Panc1 (cell line): ENCODE results near the gene NOL4L. TPM values are rescaled to one million over a fixed set of nuclear protein-coding genes. Genes with fewer than 3 reads are reported as not detected.

ENCODE experiments used
- ATAC-seq: fragments of 200-7000 bp; cut with Tn5 transposase; 2 replicates; pipeline ENCODE4 v1.9.1; 2020; ENCODE audit warnings: mild to moderate bottlenecking, moderate library complexity
- BruUV-seq: library from RNA; stranded (reverse); fragments of 400-500 nt; replicated peaks from 2 replicates; lab custom pipeline; 2021; lab: Mats Ljungman, UMichigan
- CTCF ChIA-PET: fragments of 300-600 bp; sonication (Branson Sonifier 250); formaldehyde crosslinking; loops from one replicate; lab custom pipeline; 2022; ENCODE audit warnings: antibody characterized with exemption; lab: Charles Lee
- POLR2A ChIA-PET: fragments of 300-600 bp; sonication (Branson Sonifier 250); formaldehyde crosslinking; loops from one replicate; lab custom pipeline; 2022; ENCODE audit warnings: antibody characterized with exemption; lab: Charles Lee
- DNase-seq: peaks from one replicate; pipeline ENCODE4 v3.0.0-alpha.2; 2010; ENCODE audit warnings: low read depth, low spot score
- H3K27ac ChIP-seq: 2 replicates; pipeline ENCODE4 v1.5.1; 2011; ENCODE audit warnings: mild to moderate bottlenecking, low read length, inconsistent platforms
- H3K27me3 ChIP-seq: fragments of 200-500 bp; sonication (Bioruptor generic); 2 replicates; pipeline ENCODE4 v1.6.0; 2014; ENCODE audit warnings: low read length, inconsistent platforms; ENCODE audit not compliant: control insufficient read depth, insufficient read depth
- H3K36me3 ChIP-seq: fragments of 200-500 bp; sonication (Bioruptor generic); 2 replicates; pipeline ENCODE4 v1.5.1; 2014; ENCODE audit warnings: inconsistent platforms, mild to moderate bottlenecking, low read length, moderate library complexity; ENCODE audit not compliant: control insufficient read depth, insufficient read depth
- H3K4me1 ChIP-seq: 2 replicates; pipeline ENCODE4 v1.5.1; 2011; ENCODE audit warnings: inconsistent platforms, mild to moderate bottlenecking, low read length, moderate library complexity; ENCODE audit not compliant: control insufficient read depth, insufficient read depth
- H3K4me3 ChIP-seq, 2 experiments: 2 replicates each; pipeline ENCODE4 v1.5.1; 2011 to 2012; ENCODE audit warnings: low read depth in 2 of 2, low read length in 2 of 2, mild to moderate bottlenecking in 2 of 2, inconsistent platforms in 1 of 2, moderate library complexity in 1 of 2
- H3K9me3 ChIP-seq: fragments of 200-500 bp; sonication (Bioruptor generic); 2 replicates; pipeline ENCODE4 v1.5.1; 2014; ENCODE audit warnings: low read depth, mild to moderate bottlenecking, inconsistent platforms, low read length, moderate library complexity; ENCODE audit not compliant: control insufficient read depth, insufficient read depth
- POLR2AphosphoS5 ChIP-seq: IDR thresholded peaks from 2 replicates; pipeline ENCODE4 v1.6.1; 2012; ENCODE audit warnings: mild to moderate bottlenecking, low read depth, low read length, moderate library complexity
- SIN3A ChIP-seq: IDR thresholded peaks from 2 replicates; pipeline ENCODE4 v1.6.1; 2012; ENCODE audit warnings: low read depth, mild to moderate bottlenecking, low read length, moderate library complexity, borderline replicate concordance; ENCODE audit not compliant: insufficient read depth
- TCF7L2 ChIP-seq: IDR thresholded peaks from 2 replicates; pipeline ENCODE4 v1.6.1; 2011; ENCODE audit warnings: mild to moderate bottlenecking, low read depth, low read length, inconsistent platforms
- in situ Hi-C: cut with HindIII; loops from 2 replicates; pipeline ENCODE4 v1.10.0; 2016; ENCODE audit warnings: low sequenced_read_pairs, low pct_unique_long_range_greater_than_20kb
- intact Hi-C: fragments of 100-400 bp; cut with micrococcal nuclease; formaldehyde crosslinking; loops from one replicate; pipeline ENCODE4 v1.10.0; 2022; ENCODE audit not compliant: unreplicated experiment
- total RNA-seq: library from RNA; stranded (reverse); gene quantifications from one replicate; pipeline ENCODE4 v1.2.1, GENCODE V29; 2021; ENCODE audit not compliant: unreplicated experiment
- TF ChIP-seq, protein P1 (sequence below), 2 experiments: IDR thresholded peaks; 2 replicates each; pipeline ENCODE4 v1.6.1; 2011 to 2012; ENCODE audit warnings: low read depth in 2 of 2, control low read depth in 1 of 2, low read length in 1 of 2, mild to moderate bottlenecking in 1 of 2, moderate library complexity in 1 of 2; ENCODE audit not compliant: insufficient read depth in 1 of 2
- TF ChIP-seq, protein P2 (sequence below): fragments of 450-650 bp; IDR thresholded peaks from 2 replicates; pipeline ENCODE4 v1.5.1; 2017; ENCODE audit warnings: mild to moderate bottlenecking

Gene NOL4L
- total RNA-seq, 1 experiment from 2014 or later: 21.6 TPM

- H3K27ac ChIP-seq: no peak overlapping the region; the same call in 1 of the 2 replicates
- CTCF ChIA-PET: no interaction called here
- no peak for TF ChIP-seq POLR2AphosphoS5
- TF ChIP-seq, protein P1, sequence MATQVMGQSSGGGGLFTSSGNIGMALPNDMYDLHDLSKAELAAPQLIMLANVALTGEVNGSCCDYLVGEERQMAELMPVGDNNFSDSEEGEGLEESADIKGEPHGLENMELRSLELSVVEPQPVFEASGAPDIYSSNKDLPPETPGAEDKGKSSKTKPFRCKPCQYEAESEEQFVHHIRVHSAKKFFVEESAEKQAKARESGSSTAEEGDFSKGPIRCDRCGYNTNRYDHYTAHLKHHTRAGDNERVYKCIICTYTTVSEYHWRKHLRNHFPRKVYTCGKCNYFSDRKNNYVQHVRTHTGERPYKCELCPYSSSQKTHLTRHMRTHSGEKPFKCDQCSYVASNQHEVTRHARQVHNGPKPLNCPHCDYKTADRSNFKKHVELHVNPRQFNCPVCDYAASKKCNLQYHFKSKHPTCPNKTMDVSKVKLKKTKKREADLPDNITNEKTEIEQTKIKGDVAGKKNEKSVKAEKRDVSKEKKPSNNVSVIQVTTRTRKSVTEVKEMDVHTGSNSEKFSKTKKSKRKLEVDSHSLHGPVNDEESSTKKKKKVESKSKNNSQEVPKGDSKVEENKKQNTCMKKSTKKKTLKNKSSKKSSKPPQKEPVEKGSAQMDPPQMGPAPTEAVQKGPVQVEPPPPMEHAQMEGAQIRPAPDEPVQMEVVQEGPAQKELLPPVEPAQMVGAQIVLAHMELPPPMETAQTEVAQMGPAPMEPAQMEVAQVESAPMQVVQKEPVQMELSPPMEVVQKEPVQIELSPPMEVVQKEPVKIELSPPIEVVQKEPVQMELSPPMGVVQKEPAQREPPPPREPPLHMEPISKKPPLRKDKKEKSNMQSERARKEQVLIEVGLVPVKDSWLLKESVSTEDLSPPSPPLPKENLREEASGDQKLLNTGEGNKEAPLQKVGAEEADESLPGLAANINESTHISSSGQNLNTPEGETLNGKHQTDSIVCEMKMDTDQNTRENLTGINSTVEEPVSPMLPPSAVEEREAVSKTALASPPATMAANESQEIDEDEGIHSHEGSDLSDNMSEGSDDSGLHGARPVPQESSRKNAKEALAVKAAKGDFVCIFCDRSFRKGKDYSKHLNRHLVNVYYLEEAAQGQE (IDR thresholded peaks at IDR 0.05; ENCODE audit: insufficient read depth in 1 of 2, low read depth in 2 of 2, low read length in 1 of 2): no peak
- no peak for TF ChIP-seq SIN3A
- TF ChIP-seq TCF7L2: no peak
- TF ChIP-seq, protein P2, sequence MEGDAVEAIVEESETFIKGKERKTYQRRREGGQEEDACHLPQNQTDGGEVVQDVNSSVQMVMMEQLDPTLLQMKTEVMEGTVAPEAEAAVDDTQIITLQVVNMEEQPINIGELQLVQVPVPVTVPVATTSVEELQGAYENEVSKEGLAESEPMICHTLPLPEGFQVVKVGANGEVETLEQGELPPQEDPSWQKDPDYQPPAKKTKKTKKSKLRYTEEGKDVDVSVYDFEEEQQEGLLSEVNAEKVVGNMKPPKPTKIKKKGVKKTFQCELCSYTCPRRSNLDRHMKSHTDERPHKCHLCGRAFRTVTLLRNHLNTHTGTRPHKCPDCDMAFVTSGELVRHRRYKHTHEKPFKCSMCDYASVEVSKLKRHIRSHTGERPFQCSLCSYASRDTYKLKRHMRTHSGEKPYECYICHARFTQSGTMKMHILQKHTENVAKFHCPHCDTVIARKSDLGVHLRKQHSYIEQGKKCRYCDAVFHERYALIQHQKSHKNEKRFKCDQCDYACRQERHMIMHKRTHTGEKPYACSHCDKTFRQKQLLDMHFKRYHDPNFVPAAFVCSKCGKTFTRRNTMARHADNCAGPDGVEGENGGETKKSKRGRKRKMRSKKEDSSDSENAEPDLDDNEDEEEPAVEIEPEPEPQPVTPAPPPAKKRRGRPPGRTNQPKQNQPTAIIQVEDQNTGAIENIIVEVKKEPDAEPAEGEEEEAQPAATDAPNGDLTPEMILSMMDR: no peak
- no peaks in the 10 kb centered on the region for H3K9me3 ChIP-seq
- DNase-seq (no peak), ATAC-seq (no peak)
- no peaks in the 10 kb centered on the region for H3K27me3 ChIP-seq
- POLR2A ChIA-PET: no interaction called here
- H3K36me3 ChIP-seq: no peaks in the 10 kb centered on the region
- BruUV-seq: no TSS peak
- peaks cover 19% of the 10 kb centered on the region for H3K4me1 ChIP-seq
- in situ Hi-C loops (no loop called here), intact Hi-C loops (no loop called here)
- H3K4me3 ChIP-seq: no peak overlapping the region
These were observed 9.9 kb downstream of the NOL4L start for GRCh38 chr20:32575227-32575581.

DNA sequence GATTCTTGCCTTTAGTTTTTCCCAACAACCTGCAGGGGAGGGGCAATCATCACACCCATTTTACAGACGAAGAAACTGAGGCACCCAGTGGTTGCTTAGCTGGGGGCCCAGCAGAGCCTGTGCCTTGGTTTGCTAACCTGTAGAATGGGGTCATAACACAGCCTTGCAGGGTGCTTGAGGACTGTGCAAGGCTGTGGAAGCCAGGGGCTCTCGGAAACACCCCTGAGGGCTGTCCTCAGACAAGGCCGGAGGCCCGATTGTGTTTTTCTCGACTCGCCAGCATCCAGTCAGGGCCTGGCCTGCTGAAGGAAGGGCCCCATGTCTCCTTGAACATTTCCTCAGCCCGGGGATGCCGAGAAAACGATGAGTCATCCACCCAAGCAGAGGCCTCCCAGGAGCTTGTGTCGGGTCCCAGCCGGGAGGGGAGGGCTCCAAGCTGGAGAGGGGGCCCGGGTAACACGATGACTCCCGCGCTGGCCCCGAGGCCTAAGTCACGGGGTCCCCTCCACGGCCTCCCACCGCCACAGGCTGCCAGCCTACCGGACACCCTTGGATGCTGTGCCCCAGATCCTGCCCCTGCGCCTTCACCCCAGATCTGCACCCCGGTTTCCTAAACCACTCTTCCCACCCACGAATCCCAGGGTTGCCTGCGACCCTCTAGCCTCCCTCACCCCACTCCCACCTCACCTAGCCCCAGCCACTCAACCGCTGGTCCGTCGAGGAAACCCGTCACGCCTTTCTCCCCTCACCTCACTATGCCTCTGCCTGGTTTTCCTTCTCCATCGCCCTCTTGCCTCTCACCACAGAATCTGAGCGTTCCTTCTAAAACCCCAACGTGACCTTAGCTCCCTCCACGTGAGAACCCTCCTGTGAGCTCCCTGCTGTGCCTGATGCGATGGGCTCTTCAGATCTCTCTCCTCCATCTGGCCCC, 10.6 kb downstream of the NOL4L start:
- peaks cover 24% of the 10 kb centered on the region for H3K4me1 ChIP-seq
- no peaks in the 10 kb centered on the region for H3K9me3 ChIP-seq
- ChIA-PET POLR2A (interaction anchor here (0.5 to 0.6 kb wide), 2 partner anchors 115 to 296 kb away, joined by 3 read pairs; no protein-coding TSS in a partner anchor), CTCF (no interaction called here)
- no peaks in the 10 kb centered on the region for H3K36me3 ChIP-seq
- DNase-seq (no peak), ATAC-seq (peak; percentile 52; the same call in 1 of the 2 replicates)
- BruUV-seq: no TSS peak
- in situ Hi-C loops (no loop called here), intact Hi-C loops (no loop called here)
- H3K27me3 ChIP-seq: no peaks in the 10 kb centered on the region
- TF ChIP-seq, protein P2: no peak
- TF ChIP-seq, protein P1 (IDR thresholded peaks at IDR 0.05; ENCODE audit: insufficient read depth in 1 of 2, low read depth in 2 of 2, low read length in 1 of 2): no peak
- TF ChIP-seq POLR2AphosphoS5 (no peak), SIN3A (no peak), TCF7L2 (no peak)
- no peak overlapping the region for H3K4me3 ChIP-seq
- H3K27ac ChIP-seq: peak overlapping the region; percentile 39
